SU-DHL-6 (cell line): ENCODE results near the gene HOXA6.

ENCODE experiments used
- H2AFZ ChIP-seq: fragments of 200-600 bp; sonication (generic); 2 replicates; pipeline ENCODE4 v1.6.1; 2014; ENCODE audit warnings: low read depth, mild to moderate bottlenecking, moderate library complexity, mixed read lengths, antibody characterized with exemption, low read length; ENCODE audit not compliant: severe bottlenecking
- H3F3A ChIP-seq: fragments of 200-600 bp; shearing (Covaris generic); 2 replicates; pipeline ENCODE4 v1.6.0; 2016; ENCODE audit warnings: antibody characterized with exemption, mild to moderate bottlenecking; ENCODE audit not compliant: insufficient read depth
- H3K27ac ChIP-seq: fragments of 200-600 bp; sonication (generic); 2 replicates; pipeline ENCODE4 v1.5.1; 2016; ENCODE audit warnings: low read depth, mild to moderate bottlenecking, low read length, moderate library complexity, mixed read lengths
- H3K27me3 ChIP-seq: fragments of 200-600 bp; sonication (generic), shearing (Covaris generic); 2 replicates; pipeline ENCODE4 v1.6.0; 2014; ENCODE audit warnings: mild to moderate bottlenecking, low read length
- H3K36me3 ChIP-seq: fragments of 200-600 bp; sonication (generic); 2 replicates; pipeline ENCODE4 v1.6.1; 2014; ENCODE audit warnings: mild to moderate bottlenecking, low read length, mixed read lengths
- H3K4me2 ChIP-seq: fragments of 300-600, 200-600 bp; shearing (Covaris generic), sonication (generic); 2 replicates; pipeline ENCODE4 v1.6.0; 2014; ENCODE audit warnings: low read length, low read depth, mild to moderate bottlenecking; ENCODE audit not compliant: poor library complexity, severe bottlenecking
- H3K4me3 ChIP-seq: fragments of 200-600 bp; sonication (generic); 2 replicates; pipeline ENCODE4 v1.5.1; 2014; ENCODE audit warnings: antibody characterized with exemption, low read length, mild to moderate bottlenecking, mixed read lengths; ENCODE audit not compliant: insufficient read depth, poor library complexity, severe bottlenecking
- H3K79me2 ChIP-seq: fragments of 200-600 bp; sonication (generic); 2 replicates; pipeline ENCODE4 v1.6.1; 2014; ENCODE audit warnings: mild to moderate bottlenecking, low read length, moderate library complexity; ENCODE audit not compliant: insufficient read depth
- H3K9ac ChIP-seq: fragments of 200-600 bp; sonication (generic); 2 replicates; pipeline ENCODE4 v1.7.0; 2014; ENCODE audit warnings: mild to moderate bottlenecking, low read length
- H3K9me2 ChIP-seq: fragments of 200-600 bp; sonication (generic); replicated peaks from 2 replicates; pipeline ENCODE4 v1.6.1; 2014; ENCODE audit warnings: low read length; ENCODE audit not compliant: insufficient read depth
- H3K9me3 ChIP-seq: fragments of 200-600 bp; sonication (generic); 2 replicates; pipeline ENCODE4 v1.6.1; 2014; ENCODE audit warnings: low read length, mixed read lengths; ENCODE audit not compliant: insufficient read depth
- H4K20me1 ChIP-seq: fragments of 200-600 bp; sonication (generic); 2 replicates; pipeline ENCODE4 v1.6.1; 2014; ENCODE audit warnings: low read depth, mild to moderate bottlenecking, antibody characterized with exemption, low read length, moderate library complexity, mixed read lengths
- CTCF ChIP-seq: fragments of 200-600 bp; sonication (generic); IDR thresholded peaks from one replicate; pipeline ENCODE4 v1.5.1; 2017; ENCODE audit warnings: antibody characterized with exemption, mild to moderate bottlenecking, low read length, moderate library complexity; ENCODE audit not compliant: insufficient read depth, poor library complexity, severe bottlenecking
- EZH2phosphoT487 ChIP-seq: fragments of 200-600 bp; sonication (generic), shearing (Covaris generic); conservative IDR thresholded peaks from 2 replicates; pipeline ENCODE4 v1.6.1; 2018; ENCODE audit warnings: mild to moderate bottlenecking, antibody characterized with exemption, low read length, moderate library complexity, mixed read lengths

HOXA6 gene

DNA sequence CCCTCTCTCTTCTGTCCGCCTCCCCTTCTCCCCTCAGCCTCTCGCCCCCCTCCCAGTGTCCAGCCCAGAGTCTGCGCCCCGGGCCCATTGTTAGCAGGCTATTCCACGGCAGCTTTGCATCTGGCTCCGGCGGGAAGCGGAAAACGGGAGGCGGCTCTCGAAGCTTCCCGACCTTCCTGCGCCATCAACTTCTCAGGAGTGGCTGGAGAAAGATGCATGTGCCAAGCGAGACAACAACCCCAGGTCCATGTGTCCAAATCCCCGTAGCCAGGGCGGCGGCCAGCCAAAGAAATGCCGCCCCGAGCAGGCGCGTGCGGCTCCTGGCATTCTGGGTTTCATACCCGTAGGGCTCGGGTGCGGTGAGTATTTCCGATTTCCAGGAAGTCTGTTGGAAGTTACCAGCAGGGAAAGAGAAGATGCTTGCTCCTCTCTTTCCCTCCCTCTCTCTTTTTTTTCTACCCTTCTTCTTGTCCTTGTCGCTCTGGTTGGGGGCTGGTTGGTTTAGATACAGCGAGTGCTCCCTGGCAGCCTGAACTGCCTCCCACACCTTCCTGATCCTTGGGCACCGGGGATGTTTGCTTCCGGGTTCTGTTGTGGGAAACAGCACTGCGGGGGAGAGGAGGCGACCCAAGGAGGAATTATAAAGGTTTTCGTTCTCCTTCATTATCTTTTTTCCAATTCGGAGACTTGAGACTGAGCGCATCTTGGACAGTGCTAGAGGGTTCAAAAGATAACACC, 43.9 kb downstream of the HOXA6 start:
- H4K20me1 ChIP-seq = no peaks in the 10 kb centered on the region
- no peaks in the 10 kb centered on the region for H3K36me3 ChIP-seq
- no peak overlapping the region for H3K9ac ChIP-seq
- H3K27ac ChIP-seq = no peak overlapping the region
- H3K9me3 ChIP-seq = no peaks in the 10 kb centered on the region
- no peak overlapping the region for H3K4me2 ChIP-seq
- H3K27me3 ChIP-seq = no peaks in the 10 kb centered on the region
- H3K9me2 ChIP-seq = no peaks in the 10 kb centered on the region
- H2AFZ ChIP-seq = no peak overlapping the region
- TF ChIP-seq EZH2phosphoT487 (no peak), CTCF (no peak)
- no peak overlapping the region for H3K4me3 ChIP-seq
- H3F3A ChIP-seq = peaks cover 13% of the 10 kb centered on the region; the same call in 1 of the 2 replicates
- no peaks in the 10 kb centered on the region for H3K79me2 ChIP-seq

- H3F3A ChIP-seq = peaks cover 13% of the 10 kb centered on the region; the same call in 1 of the 2 replicates
- no peak within 1 kb of the TSS for H3K4me2 ChIP-seq
- H3K27me3 ChIP-seq = no peaks in the 10 kb centered on the region
- H3K9ac ChIP-seq = no peak within 1 kb of the TSS
- H3K9me3 ChIP-seq = no peaks in the 10 kb centered on the region
- TF ChIP-seq EZH2phosphoT487 = no peak
- no peak for TF ChIP-seq CTCF
- H3K27ac ChIP-seq = no peak within 1 kb of the TSS
- peaks cover 1% of the 10 kb centered on the region; the same call in 1 of the 2 replicates for H3K79me2 ChIP-seq
- H3K4me3 ChIP-seq = no peak within 1 kb of the TSS
- H4K20me1 ChIP-seq = no peaks in the 10 kb centered on the region
- H3K36me3 ChIP-seq = no peaks in the 10 kb centered on the region
- H2AFZ ChIP-seq = no peak within 1 kb of the TSS
- H3K9me2 ChIP-seq = no peaks in the 10 kb centered on the region
These were observed 44.8 kb downstream of the HOXA6 start, which contains the start of gene HOXA2 for GRCh38 chr7:27102581-27103442. Gene HOXA2, minus strand, starts transcription at chr7:27102683. Its CDS starts 183 bp downstream, at chr7:27102500.

GRCh38 chr7:27101957-27102580, 45.5 kb downstream of the HOXA6 start:
- Histone ChIP-seq H3K4me3 (no peak overlapping the region), H3K9me3 (no peaks in the 10 kb centered on the region), H3K9ac (no peak overlapping the region), H3F3A (peaks cover 17% of the 10 kb centered on the region; the same call in 1 of the 2 replicates), H3K9me2 (no peaks in the 10 kb centered on the region), H4K20me1 (no peaks in the 10 kb centered on the region), H3K79me2 (peaks cover 9% of the 10 kb centered on the region), H3K36me3 (no peaks in the 10 kb centered on the region), H3K27me3 (no peaks in the 10 kb centered on the region), H2AFZ (no peak overlapping the region), H3K4me2 (no peak overlapping the region), H3K27ac (no peak overlapping the region)
- TF ChIP-seq EZH2phosphoT487 (no peak), CTCF (no peak)
